GM18511 (cell line): ENCODE results near the gene ACSL1.

ENCODE experiments used
- ATAC-seq: cut with Tn5 transposase; IDR thresholded peaks from one replicate; pipeline ENCODE4 v1.9.1; 2021; ENCODE audit warnings: mild to moderate bottlenecking, moderate library complexity; ENCODE audit not compliant: unreplicated experiment

Gene ACSL1, protein sequence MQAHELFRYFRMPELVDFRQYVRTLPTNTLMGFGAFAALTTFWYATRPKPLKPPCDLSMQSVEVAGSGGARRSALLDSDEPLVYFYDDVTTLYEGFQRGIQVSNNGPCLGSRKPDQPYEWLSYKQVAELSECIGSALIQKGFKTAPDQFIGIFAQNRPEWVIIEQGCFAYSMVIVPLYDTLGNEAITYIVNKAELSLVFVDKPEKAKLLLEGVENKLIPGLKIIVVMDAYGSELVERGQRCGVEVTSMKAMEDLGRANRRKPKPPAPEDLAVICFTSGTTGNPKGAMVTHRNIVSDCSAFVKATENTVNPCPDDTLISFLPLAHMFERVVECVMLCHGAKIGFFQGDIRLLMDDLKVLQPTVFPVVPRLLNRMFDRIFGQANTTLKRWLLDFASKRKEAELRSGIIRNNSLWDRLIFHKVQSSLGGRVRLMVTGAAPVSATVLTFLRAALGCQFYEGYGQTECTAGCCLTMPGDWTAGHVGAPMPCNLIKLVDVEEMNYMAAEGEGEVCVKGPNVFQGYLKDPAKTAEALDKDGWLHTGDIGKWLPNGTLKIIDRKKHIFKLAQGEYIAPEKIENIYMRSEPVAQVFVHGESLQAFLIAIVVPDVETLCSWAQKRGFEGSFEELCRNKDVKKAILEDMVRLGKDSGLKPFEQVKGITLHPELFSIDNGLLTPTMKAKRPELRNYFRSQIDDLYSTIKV

DNA sequence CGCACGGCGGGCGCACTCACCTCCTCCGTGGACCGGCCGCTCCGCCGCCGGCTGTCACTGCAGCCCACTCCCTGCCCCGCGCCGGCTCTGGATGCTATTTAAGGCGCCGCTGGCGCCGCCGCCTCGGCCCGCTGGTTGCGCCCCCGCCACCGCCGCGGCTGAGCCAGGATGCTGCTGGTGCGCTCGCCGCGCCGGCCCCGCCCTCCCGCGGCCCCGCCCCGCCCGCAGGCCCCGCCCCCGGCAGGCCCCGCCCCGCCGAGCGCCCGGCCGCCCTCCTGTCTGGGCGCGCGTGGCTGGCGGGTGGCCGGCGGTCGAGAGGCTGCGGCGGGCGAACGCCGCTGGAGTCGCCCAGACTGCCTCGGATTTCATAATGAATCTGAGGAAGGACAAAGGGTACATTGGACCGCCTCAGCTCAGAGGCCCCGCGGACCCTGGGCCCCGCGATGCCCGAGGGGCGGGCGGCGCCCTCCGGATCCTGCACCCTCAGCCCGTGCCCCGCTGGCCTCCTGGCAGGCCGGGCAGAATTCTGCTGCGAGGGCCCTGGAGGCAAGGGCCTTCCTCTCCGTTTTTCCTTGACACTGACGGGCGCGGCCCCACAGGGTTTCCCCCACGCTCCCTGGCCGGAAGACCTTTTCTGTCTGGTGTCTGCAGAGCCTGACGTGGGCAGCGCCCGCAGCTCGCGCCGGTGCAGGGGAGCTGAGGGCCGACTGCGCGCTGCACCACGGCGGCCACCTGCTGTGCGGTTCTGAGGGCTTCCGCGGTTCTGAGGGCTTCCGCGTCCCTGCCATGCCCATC lies at the start of gene ACSL1:
Gene ACSL1, minus strand, starts transcription at position 73 of the 795 bp plus-strand sequence. CDS start 22,454 bp downstream, outside the sequence.
- peak; percentile 79 for ATAC-seq

DNA sequence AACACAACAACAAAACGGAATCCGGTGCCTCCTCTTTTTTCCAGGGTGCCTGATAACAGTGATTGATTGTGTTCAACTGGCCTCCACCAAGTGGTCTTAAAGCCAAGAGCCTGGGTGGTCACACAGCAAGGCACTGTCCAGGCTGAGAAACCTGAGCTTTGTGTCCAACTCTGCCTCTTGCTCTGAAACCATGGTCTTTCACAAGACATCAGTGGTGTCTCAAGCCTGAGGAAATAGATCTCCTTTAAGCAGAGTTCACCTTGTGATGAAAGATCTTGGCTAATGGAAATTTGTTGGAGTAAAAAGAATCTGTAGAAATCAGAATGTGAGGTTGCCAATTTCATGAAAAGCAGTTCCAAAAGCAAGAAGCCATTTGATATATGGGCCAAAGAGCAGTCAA lies 47.3 kb upstream of the ACSL1 start:
- no peak for ATAC-seq

DNA sequence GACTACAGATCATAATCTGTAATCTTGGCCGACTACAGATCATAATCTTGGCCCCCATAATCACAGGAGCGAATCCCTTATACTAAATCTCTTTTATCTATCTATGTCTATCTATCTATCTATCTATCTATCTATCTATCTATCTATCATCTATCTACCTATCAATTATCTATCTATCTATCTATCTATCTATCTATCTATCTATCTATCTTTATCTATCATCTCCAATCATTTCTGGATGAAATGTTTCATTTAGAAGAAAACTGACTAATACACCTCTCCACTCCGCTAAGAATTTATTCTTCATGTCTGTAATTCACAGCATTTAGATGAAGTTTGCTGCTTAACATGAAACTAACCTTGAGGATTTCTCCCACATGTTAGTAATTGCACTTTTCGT lies 45.0 kb upstream of the ACSL1 start:
- ATAC-seq: no peak

DNA sequence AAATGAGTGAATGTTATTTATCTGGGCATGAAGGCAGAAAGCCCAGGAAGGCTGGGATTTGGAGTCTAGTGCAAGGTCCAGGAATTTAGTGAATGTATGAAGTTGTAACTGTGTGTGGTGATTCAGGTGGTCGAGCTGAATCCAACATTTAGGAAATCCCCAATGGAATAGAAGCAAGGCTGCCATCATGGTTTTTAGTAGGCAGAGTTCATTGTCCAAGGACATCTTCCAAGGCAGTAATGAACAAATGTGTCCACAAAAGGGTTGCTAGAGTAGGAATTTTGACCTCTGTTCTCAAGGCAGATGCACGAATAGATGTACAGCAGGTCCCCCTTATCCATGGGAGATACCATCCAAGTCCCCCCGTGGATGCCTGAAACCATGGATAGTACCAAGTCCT lies 42.9 kb upstream of the ACSL1 start:
- no peak for ATAC-seq

DNA sequence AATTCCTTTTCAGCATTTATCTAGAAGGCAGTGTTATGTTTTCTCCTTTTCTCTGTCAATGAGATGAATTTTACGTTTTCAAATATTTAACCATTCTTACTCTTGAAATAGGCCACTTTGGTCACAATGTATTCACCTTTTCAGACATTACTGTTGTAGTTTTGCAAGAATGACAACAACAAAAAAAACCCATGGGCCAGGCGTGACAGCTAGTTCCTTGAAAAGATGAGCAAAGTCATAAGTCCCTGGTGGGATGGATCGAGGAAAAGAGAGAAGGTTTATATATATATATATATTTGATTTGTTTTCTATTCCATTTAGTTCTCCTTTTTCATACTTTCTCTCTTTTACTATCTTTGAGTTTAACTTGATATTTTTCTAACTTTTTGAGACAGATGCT lies 38.1 kb upstream of the ACSL1 start:
- ATAC-seq: no peak

DNA sequence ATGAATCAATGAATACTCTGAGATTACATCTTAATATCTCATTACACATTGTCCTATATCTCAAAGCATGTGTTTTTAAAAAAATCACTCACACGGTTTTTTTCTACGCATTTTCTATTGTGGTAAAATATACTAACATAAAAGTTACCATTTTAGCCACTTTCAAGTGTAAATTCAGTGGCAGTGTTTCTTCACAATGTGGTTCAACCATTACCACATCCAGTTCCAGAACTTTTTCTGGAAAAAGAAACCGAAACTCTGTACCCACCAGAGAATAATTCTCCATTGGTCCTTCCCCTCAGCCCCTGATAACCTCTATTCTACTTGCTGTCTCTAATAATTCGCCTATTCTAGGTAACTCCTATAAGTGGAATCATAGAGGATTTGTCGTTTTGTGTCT lies 35.3 kb upstream of the ACSL1 start:
- ATAC-seq: no peak

DNA sequence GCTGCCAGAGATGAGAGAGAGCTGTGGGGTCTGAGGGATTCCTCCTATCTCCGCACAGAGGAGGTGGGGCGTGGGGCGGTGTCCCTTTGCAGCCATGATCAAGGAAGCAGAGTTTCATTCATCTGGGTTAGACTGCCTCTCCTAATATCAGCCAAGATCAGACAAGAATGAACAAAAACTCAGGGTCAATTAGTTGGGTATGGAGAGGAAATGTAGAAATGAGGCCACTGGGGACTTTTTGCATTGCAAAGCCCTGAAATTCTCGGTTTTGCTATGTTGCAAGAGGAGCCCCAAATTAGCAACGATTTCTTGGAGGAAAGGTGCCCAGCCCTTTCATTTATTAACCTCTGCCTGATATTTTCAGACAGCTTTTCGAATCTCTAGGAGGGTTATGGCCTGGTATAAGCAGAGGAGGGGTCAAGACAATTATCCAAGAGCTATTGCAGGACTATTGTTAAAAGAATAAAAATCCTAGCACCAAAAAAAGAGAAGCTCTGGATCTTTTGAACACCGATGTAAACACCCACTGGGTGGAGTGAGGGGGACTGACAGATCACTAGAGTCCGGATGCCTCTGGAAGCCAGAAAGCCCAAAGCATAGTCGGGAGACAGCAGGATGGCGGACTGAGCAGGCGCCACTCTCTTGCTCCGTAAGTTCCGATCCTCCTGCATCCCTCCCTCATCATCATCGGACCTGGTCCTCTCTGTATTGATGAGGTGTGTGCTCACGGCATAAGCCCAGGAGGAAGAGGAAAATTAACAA lies 34.4 kb upstream of the ACSL1 start:
- ATAC-seq: peak; percentile 73

DNA sequence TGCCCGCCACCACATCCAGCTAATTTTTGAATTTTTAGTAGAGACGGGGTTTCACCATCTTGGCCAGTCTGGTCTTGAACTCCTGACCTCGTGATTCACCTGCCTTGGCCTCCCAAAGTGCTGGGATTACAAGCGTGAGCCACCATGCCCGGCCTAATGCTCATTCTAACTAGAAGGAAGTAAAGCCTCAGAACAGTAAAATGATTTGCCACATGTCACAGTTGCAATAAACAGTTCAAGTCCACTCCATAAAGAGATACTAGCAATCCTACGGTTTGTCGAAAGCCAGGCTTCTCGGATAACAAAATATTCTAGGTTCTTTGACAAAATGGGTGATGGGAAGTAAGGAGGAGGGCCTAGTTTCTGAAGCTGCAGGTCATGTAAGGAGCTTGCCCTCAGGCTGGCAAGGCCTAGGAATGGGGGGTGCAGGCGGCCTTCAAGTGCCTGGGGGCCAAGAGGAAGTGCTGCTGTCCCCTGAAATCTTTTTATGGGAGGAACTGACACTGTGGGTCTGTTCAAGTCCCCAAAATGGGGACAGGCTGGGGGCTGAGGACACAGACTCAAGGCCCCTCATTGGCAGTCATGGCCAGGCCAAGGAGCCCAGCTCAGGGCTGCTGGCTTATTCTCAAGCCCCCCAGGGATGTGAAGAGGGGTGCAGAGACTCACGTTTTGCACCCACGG lies 31.8 kb upstream of the ACSL1 start:
- ATAC-seq: no peak

DNA sequence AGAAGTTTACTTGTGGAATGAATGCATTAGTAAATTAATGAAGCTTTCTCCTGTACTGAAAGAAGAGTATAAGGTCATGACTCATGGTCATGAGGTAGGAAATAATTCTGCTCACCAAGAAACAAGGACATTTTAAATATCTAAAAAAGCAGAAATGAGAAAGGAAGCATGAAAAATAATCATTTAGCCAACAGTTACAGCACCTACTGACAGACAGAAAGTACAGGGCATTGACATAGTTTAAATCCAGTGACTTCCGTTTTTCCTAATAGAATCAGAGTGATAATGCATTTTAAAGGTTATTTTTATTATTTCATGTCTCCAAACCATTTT lies 30.5 kb upstream of the ACSL1 start:
- peak; percentile 44 for ATAC-seq

DNA sequence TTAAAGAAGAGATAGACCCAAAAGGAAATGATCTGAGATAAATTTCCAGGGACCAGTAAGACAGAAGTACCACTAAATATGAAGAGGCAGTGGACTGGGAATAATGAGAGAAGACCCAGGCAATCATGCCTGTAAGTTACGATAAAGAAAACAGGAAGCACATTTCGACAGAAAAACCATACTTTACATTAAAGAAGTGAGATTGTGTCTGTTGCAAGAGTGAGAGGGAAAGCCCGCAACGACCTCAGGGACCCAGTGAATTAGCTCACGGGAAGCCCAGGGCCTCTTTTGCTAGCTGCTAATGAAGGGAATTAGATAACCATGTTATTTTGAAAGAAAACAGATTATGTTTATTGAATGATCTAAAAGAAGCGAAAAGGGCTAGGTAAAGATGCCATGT lies 28.9 kb upstream of the ACSL1 start:
- ATAC-seq: peak; percentile 27

DNA sequence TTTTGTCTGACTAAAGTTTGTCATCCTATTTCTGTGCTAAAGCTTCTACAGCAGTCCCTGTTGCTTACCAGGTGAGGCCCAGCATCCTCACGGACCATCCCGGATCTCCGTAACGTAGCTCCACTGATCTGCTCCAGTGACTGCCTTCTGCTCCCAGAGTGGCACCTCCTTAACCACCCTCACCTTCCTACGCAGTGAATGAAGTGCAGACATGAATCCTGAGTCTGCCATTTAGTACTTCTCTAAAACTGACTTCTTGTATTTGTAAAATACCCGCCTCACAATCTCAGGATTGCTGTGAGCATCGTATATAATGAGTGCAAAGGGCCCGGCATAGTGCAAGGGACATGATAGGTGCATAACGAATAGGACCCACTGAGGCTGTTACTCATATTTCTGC lies 27.7 kb upstream of the ACSL1 start:
- ATAC-seq: no peak

DNA sequence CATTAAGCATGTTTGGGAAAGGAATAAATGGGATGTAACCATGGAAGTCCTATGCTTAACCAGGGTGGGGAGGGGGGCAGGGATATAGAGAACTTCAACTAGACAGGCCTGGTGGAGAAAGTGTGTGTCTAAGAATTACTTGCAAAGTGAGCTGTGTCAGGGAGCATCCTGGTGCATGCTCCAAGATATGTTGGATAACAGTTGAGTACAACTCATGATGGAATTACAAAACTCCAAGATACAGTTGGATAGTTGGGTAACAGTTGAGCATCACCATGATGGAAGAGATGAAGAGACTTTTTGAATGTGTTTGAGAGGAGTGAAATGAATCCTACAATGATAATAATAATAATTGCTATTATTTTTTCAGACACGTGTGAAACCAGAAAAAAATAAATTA lies 26.1 kb upstream of the ACSL1 start:
- no peak for ATAC-seq

DNA sequence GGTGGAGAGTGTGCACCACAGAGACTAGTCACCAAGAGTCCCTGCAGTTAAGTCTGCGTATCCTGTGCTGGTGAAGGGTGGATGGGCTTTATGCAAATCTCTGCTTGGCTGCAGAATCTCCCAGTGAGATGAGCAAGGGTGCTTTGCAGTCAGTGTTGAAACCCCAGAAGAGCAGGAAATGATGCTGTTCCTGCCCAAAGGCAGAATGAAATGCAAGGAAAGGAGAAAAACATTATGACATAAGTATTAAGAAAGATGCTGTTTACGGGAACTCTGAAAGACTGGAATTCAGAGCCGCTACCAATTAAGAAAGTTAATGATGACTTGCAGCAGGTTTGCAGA lies 25.4 kb upstream of the ACSL1 start:
- peak; percentile 75 for ATAC-seq

DNA sequence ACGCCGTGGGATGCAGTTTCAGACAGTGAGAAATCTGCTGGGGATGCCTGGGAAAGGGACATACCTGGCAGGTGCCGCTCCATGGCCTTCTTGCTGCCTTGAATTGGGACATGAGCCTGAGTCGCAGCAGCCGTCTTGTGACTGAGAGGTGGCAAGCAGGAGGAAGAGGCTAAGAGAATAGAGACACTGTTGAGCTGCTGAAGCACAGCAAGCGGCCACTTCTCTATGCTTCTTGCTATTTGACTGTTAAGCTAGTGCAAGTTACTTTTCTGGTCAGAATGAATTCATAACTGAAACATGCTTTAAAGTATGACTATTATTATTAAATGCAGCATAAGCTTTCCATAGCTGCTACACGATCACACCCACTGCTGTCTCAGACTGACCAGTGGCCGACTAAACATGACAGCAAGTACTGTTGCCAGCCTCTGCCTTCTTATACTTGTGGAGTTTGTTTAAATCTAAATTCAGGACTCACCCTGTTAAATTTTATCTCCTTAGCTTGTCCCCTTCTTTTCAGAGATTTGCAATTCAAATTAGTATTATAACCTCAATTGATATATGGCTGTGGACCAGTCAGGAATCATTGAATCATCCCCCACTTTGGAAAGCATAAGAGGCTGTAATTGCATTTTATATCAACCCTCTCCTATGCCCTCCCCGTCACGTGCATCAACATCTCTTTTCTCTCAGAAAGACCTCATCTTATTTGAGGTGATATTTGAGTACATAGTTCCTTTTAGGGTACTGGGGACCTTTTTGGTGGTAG lies 24.8 kb upstream of the ACSL1 start:
- peak; percentile 37 for ATAC-seq

DNA sequence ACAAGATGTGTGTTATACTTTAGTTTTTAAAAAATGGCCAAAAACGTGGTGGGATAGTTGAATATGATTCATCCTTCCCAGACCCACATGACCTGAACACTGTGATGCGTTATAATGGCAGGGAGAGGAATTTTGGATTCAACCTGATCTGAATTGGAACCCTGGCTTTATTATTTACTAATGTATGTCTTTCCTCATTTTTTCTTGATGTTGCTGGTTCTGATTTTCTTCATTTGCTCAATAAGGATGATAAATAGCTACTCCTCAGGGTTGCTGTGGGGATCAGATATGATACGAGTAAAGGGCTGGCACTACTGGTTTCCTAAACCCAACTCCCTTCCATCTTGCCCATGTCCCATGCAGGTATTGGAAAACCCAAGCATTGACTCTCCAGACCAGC lies 24.2 kb upstream of the ACSL1 start:
- ATAC-seq: no peak

DNA sequence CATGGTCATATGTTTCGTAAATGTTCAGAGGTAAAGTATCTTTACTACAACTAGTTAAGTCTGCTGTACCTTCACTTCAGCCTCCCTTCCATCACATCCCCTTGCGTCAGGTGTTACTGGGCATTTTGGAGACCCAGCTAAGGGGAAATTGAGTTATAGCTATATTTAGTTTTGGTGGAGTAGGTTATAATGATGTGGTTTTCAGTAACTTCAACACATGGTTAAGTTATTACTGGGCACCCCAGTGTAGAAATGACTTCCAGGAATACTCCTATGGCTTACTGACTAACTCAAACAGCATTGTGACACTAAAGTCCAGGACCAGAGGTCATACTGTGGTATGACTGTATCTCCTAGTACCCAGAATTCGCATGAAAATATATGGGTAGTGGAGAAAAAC lies 23.4 kb upstream of the ACSL1 start:
- peak; percentile 38 for ATAC-seq

DNA sequence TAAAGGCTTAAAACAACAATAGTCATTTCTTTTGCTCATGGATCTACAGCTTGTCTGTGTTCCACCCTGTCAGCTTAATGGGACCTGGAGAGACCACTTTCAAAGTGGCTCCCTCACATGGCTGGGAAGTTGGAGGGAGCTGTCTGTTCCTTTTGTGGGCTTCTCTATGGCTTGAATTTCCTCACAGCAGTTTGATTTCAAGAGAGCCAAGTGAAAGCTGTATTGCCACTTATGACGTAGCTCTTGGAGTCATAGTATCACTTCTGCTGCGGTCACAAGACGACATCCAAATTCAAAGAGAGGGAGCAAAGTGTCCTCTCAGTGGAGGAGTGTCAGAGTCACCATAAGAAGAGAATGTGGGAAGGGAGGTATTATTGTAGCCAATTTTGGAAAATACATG lies 22.7 kb upstream of the ACSL1 start:
- ATAC-seq: peak; percentile 36

DNA sequence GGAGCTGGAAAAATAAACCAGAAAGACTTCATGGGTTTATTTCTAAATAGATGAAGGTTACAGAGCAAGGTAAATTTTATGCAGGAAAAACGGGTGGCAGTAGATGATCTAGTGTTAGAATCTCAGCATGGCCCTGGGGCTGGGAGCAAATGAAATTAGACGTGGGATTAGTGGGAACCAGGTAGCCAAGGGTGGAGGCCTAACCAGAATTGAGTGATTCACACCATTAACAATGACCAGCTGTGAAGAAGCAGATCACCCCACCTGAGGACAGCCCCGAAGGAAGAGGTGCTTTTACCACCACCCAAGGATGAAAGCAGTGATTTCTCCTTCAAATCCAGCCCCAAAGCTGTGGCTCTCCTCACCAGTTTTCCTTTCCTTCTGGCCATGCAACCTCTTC lies 20.8 kb upstream of the ACSL1 start:
- no peak for ATAC-seq

DNA sequence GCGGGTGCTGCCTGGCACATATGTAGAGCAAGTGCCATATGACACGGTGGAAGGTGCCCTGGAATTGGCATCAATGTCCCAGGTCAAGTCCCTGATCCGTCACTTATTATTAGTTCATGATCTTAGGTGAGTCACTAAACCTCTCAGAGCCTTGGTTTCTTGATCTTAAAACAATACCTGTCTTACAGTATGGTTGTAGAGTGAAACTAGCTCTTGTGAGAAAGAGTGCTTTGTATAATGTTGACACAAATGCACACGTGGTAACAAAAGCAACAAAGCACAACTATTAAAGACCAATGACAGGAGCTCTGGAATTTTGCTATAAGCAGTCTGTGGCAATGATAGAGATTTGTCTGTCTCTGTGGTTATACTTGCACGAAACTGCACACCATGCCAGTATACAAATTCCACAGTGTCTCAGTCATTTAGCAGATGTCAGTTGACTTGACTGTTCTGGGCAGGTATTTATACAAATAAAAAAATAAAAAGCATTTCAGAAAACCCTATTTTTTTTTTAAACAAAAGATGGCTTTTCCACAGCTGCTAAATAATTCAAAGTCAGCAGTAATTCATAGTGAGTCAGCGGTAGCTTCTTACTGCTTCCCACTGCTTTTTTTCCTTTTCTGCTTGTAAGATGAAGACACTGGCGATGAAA lies 19.7 kb upstream of the ACSL1 start:
- peak; percentile 39 for ATAC-seq
